HG03025 (cell line): ENCODE results near the gene MACIR.
A peak's percentile ranks its signal among the peaks of the same experiment; 100 is the strongest.

ENCODE experiments used
- ATAC-seq: cut with Tn5 transposase; IDR thresholded peaks from one replicate; pipeline ENCODE4 v1.9.1; 2021; ENCODE audit warnings: mild to moderate bottlenecking, moderate library complexity; ENCODE audit not compliant: unreplicated experiment, low FRiP score

MACIR gene

DNA sequence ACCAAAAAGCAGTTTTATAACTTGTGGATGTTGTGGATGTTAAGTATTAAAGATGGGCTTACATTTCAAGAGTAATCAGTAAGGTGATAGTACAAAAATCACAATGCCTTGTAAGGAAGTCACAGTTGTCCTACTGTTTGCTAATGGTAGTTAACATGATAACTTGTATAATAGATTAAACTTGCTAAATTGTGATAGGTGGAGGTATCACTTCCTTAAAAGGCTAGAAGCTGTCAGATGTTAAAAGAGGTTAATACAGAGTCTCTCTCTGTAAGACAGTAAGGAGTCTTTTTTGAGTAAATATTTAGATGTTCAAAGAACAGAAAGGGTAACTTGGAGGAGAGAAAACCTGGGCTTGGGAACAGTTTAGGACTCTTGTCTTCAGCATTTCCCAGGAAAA is 14.2 kb upstream of the MACIR start:
- no peak for ATAC-seq

GRCh38 chr5:103245761-103246160 is 12.8 kb upstream of the MACIR start:
- ATAC-seq, result no peak

DNA sequence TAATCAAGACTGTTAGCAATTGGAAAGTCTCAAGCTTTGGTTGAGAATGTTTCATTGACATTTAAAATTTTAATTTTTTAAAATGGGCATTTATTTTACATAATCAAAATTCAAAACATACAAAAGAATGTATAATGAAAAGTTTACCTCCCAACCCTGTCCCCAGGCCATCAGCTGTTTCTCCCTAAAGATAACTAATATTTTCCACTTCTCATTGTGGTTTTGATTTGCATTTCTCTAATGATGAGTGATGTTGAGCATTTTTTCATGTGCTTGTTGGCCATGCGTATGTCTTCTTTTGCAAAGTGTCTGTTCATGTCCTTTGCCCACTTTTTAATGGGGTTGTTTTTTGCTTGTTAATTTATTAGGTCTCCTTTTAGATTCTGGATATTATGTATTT is 11.4 kb upstream of the MACIR start:
- no peak for ATAC-seq

GRCh38 chr5:103249068-103249467 is 9.5 kb upstream of the MACIR start:
- no peak for ATAC-seq

DNA sequence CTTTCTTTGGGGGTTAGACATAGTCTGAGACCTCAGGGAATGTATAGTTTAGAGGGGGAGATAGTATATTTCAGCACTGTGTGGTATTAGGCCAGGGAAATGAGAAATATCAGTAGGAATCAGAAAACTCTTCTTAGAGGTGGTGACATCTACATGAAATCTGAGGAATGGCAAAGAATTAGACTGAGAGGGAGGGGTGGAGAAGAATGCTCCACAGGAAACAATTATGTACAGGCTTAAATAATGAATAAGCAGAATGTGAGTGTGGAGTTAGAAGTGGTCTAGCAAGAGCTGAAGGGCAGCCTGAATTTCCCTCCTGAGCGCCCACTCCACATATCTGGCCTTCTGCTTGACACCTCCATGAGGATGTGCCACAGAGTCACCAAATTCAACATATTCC is 3.6 kb upstream of the MACIR start:
- ATAC-seq, result no peak

DNA sequence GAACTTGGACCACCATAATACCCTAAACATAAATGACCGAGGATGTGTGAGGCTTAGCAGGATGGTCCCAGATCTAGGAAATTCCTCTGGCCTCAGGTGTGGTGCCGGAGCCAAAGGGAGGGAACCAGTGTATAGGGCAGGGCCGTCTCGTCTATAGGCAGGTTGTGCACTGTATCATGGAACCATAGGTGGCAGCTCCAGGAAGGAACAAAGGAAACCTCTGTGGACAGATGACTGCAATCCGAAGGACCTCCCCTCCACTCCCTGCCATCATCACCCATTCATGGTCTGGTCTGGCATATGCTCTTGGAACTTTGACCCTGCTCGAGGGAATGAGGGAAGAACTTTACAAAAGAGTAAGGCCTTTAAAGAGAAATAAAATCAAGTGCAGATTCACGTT is 2.9 kb upstream of the MACIR start:
- no peak for ATAC-seq

- no peak for ATAC-seq
Measured at GRCh38 chr5:103256178-103256577, 2.4 kb upstream of the MACIR start.

DNA sequence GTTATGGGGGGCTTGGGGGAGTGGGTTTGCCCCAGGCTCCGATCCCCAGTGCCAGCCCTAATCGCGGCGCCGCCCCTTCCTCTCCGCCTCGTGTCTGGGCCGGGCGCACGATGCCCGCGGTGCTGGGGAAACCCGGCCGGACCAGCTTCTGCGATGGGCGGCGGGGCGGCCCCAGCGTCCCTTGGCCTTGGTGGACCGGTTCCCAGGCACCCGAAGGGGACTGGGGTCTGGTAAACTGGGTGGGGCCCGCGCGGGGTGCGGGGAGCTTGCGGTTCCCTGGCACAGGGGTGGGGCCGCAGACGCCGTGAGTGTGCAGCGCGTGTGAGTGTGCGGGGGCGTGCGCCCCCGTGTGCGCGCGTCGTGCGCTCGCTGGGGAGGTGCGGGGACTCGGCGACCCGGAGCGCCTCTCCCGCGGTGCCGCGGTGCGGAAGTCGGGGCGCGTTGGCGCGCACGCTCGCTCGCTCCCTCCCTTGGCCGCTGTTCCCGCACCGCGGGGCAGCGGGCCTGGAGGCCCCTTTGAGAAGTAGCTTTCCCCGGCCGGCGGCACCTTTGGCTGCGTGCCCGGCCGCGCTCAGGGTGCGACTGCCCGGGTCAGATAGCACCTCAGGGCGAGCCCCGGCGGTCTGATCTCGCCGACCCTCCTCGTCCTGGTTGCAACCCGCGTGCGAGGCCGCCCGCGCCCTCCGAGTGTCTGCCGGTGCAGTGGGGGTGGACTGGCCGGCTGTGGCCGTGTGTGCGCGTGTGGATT is 568 bp downstream of the MACIR start:
- ATAC-seq, result peak; percentile 32

- no peak for ATAC-seq
Measured at GRCh38 chr5:103259705-103260355, 1.3 kb downstream of the MACIR start.

DNA sequence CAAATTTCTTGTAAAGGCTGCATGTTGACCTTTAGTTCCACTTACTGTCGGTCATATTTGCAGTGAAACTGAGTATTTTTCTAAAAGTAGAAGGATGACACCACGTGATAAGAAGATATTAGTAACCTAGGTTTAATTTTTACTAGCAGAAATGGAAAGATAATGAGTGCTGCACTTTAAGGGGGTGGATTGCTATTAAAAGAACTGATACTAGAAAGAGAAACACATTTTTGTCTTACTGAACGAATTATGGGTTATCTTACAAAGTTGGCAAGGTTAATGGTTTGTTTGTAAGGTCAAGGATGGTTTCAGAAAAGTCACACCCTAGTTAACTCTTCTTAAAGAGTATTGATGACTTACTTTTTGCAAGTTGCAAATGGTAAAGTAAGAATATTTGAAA is 2.4 kb downstream of the MACIR start:
- ATAC-seq, result peak; percentile 33

- ATAC-seq, result no peak
Measured at GRCh38 chr5:103262422-103262871, 3.9 kb downstream of the MACIR start.

GRCh38 chr5:103263054-103263453 is 4.5 kb downstream of the MACIR start:
- no peak for ATAC-seq

DNA sequence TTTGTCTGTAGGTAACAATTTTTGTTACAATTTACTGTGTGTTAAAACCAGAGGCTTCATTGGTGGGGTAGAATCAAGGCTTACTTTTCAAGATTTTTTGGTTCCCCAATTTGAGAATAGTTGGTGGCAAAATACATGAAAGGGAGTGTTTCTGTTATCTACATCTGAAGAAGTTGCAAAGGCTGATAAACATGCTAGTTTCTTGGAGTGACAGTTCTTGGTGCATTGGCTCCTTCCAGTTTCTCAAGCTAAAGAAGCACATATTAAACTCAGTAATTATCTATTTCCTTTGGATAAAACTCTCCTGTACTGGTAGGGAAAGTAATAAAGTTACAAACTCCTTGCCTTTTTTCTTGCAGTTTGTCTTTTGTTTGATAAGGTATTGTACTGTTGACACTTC is 5.9 kb downstream of the MACIR start:
- no peak for ATAC-seq

- ATAC-seq, result no peak
Measured at GRCh38 chr5:103270581-103270980, 12.0 kb downstream of the MACIR start.

- no peak for ATAC-seq
Measured at GRCh38 chr5:103271570-103272289, 13.2 kb downstream of the MACIR start.

- ATAC-seq, result no peak
Measured at GRCh38 chr5:103272377-103272776, 13.8 kb downstream of the MACIR start.

DNA sequence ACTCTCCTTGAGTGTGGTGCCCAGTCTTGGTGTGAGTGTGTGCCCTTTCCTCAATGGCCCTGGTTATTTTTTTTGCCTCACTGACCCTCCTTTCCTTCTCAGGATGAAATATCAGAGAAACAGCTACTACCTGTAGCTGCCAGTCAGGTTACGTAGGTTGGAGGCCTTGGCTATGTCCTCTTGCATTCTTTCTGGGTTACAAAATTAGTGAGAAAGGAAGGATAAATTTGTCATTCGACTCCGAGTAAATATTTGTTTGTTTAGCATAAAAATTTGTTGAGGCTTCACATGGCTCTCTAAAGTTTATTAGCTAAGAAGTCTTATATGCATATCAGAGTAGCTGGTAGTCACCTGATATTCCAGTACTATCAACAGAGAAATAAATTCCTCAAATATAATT is 15.4 kb downstream of the MACIR start:
- ATAC-seq, result no peak

DNA sequence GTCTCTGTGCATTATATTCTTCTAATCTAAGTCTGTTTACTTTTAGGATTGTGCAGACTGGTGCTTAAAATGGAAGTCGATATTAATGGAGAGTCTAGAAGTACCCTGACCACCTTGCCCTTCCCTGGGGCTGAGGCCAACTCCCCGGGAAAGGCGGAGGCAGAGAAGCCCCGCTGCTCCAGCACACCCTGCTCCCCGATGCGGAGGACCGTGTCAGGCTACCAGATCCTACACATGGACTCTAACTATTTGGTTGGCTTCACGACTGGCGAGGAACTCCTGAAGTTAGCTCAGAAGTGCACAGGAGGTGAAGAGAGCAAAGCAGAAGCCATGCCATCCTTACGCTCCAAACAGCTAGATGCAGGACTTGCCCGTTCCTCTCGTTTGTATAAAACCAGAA is 17.3 kb downstream of the MACIR start:
- no peak for ATAC-seq

- no peak for ATAC-seq
Measured at GRCh38 chr5:103280967-103281366, 22.4 kb downstream of the MACIR start.

GRCh38 chr5:103283120-103283519 is 24.6 kb downstream of the MACIR start:
- no peak for ATAC-seq

DNA sequence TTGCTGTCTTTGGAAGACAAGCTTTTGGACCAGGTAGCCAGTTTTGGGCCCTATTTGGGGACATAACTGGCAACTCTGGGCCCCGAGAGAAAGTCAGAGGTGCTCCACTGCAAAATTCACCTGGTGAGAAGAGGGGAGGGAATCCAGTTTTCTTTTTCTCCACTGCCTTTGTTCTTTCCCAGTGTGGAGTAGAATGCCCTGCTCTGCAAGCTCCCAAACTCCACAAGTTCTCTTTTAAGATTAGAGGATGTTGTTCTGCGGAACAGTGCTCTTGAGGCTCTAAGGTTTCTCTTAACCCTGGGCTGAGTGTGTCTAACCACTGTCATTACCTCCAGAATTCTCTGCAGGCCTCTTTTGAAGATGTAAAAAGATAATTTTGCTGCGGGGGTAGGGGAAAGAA is 25.3 kb downstream of the MACIR start:
- no peak for ATAC-seq

DNA sequence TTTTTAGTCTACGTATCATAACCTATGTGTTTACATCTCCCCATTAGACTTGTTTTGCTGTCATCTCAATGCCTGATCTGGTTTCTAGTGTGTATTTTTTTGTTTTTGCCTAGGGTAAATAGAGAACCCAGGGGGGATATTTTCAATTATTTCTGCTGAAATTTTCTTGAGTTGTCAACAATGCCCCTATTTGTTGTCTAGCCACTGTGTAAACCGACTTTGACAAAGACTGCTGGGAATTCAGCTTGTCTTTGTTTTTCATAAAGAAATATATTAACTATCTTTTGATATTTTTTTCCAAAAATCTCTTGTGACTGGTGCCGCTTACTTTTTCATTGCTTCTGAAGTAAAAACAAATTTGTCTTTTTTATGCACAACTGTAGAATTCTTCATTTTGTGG is 28.1 kb downstream of the MACIR start:
- ATAC-seq, result no peak
